ENCODE results near the gene PNMA8A. TPM values are rescaled to one million over a fixed set of nuclear protein-coding genes. Genes with fewer than 3 reads are reported as not detected.
"Not testable (repeated sequence)": the region's sequence is repeated elsewhere in the genome, so short reads cannot be mapped to it uniquely, and the experiment has no call there.

PNMA8A gene
- total and polyA plus RNA-seq, 7 donors = 0.11 to 3.8 (median 0.93) TPM

DNA sequence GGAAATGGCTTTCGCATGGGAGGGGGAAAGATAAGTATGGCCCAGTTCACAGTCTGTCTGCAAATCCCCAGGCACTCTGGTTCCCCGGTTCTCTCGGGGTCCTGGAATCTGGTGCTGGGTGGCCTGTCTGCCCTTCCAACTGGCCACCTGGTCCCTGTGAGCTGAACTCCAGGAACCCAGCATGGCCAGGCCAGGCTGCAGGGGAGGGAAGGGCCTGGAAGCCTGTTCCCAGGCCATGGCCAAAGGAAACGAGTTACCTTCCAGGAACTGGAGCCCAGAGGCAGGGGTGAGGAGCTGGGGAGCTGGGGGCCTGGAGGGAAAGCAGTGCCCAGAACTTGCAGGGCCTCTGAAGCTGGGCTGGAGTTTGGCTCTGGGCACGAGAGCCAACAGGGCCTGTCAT is 23.5 kb downstream of the PNMA8A start:
- ATAC-seq (no peak), DNase-seq (no peak)
- no peaks in the 10 kb centered on the region for H3K36me3 ChIP-seq (ENCODE audit: insufficient read depth in 1 of 2, low read depth in 1 of 2)
- H3K27me3 ChIP-seq (ENCODE audit: insufficient read depth in 3 of 3, low read length in 2 of 3) = no peaks in the 10 kb centered on the region
- TF ChIP-seq, protein P1, sequence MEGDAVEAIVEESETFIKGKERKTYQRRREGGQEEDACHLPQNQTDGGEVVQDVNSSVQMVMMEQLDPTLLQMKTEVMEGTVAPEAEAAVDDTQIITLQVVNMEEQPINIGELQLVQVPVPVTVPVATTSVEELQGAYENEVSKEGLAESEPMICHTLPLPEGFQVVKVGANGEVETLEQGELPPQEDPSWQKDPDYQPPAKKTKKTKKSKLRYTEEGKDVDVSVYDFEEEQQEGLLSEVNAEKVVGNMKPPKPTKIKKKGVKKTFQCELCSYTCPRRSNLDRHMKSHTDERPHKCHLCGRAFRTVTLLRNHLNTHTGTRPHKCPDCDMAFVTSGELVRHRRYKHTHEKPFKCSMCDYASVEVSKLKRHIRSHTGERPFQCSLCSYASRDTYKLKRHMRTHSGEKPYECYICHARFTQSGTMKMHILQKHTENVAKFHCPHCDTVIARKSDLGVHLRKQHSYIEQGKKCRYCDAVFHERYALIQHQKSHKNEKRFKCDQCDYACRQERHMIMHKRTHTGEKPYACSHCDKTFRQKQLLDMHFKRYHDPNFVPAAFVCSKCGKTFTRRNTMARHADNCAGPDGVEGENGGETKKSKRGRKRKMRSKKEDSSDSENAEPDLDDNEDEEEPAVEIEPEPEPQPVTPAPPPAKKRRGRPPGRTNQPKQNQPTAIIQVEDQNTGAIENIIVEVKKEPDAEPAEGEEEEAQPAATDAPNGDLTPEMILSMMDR (IDR thresholded peaks at IDR 0.05) = no peak
- H3K4me1 ChIP-seq = peaks cover 8% of the 10 kb centered on the region
- 45 to 58% (median 52%) methylated on average over 5 of the region's 5 CpGs for WGBS, 3 donors
- H3K9me3 ChIP-seq = no peaks in the 10 kb centered on the region
- H3K27ac ChIP-seq = no peak overlapping the region
- no peak overlapping the region for H3K4me3 ChIP-seq
- intact Hi-C loops (cut with DNase I) = no loop called here

DNA sequence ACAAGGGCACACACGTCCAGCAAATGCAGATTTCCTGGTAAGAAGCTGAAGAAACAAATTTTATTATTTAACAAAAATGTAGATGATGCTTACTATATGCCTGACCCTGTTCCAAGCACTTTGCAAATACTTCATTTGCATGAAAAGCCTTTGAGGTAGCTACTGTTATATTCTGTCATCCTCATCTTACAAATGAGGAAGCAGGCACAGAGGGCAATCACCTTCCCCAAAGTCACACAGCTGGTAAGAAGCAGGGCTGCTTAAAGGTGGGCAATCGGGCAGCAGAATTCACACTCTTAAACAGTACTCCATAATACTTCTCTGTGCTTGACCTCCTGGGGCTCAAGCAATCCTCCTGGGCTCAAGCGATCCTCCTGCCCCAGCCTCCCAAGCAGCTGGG is 24.4 kb downstream of the PNMA8A start:
- TF ChIP-seq, protein P1 (IDR thresholded peaks at IDR 0.05) = no peak
- Histone ChIP-seq H3K27ac (no peak overlapping the region), H3K27me3 (ENCODE audit: insufficient read depth in 3 of 3, low read length in 2 of 3) (no peaks in the 10 kb centered on the region), H3K4me3 (no peak overlapping the region), H3K9me3 (no peaks in the 10 kb centered on the region), H3K4me1 (peaks cover 10% of the 10 kb centered on the region), H3K36me3 (ENCODE audit: insufficient read depth in 1 of 2, low read depth in 1 of 2) (no peaks in the 10 kb centered on the region)
- 54 to 57% (median 56%) methylated on average over 3 of the region's 3 CpGs for WGBS, 3 donors
- intact Hi-C loops (cut with DNase I) = no loop called here
- DNase-seq (no peak), ATAC-seq (no peak)

DNA sequence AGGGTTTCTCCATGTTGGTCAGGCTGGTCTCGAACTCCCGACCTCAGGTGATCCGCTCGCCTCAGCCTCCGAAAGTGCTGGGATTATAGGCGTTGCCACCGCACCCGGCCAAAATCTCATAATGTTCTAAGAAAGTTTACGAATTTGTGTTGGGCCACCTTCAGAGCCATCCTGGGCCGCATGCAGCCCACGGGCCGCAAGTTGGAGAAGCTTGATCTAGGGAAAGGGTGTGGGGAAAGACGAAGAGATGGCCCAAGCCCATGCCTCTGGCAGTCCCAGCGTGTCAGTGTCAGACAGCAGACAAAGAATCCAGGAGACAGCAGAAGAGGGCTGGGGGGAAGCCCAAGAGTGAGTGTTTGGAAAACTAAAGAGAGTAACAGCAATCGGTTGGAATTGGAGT is 25.3 kb downstream of the PNMA8A start:
- no peak overlapping the region for H3K27ac ChIP-seq
- TF ChIP-seq, protein P1 (IDR thresholded peaks at IDR 0.05) = no peak
- DNase-seq (no peak), ATAC-seq (no peak)
- H3K9me3 ChIP-seq = no peaks in the 10 kb centered on the region
- peaks cover 9% of the 10 kb centered on the region for H3K4me1 ChIP-seq
- intact Hi-C loops (cut with DNase I) = no loop called here
- H3K27me3 ChIP-seq (ENCODE audit: insufficient read depth in 3 of 3, low read length in 2 of 3) = no peaks in the 10 kb centered on the region
- no peak overlapping the region for H3K4me3 ChIP-seq
- no peaks in the 10 kb centered on the region for H3K36me3 ChIP-seq (ENCODE audit: insufficient read depth in 1 of 2, low read depth in 1 of 2)
- WGBS, 3 donors = 84 to 93% (median 88%) methylated on average over 13 to 15 of the region's 15 CpGs

DNA sequence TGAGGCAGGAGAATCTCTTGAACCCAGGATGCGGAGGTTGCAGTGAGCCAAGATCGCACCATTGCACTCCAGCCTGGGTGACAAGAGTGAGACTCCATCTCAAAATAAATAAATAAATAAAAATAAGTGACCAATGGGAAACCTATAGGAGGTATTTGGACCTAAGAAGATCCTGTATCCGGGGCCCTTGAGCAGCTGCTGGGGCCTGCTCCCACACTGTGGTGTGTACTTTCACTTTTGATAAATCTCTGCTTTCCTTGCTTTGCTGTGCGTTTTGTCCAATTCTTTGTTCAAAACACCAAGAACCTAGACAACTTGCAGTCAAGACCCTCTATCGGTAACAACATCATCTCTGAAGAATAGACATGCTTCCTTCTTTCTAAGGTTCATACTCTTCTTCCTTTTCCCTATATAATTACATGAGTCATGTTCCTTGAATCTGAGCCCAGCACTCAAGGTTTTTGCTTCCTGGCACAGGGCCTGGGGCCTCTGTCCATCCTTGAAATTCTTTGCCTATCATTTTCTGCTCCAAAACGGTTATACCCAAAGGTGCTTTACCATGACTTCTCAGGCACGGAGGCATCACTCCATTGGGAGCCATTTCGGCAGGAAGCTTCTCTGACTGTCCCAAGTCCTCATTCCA is 28.4 kb downstream of the PNMA8A start:
- no peaks in the 10 kb centered on the region for H3K9me3 ChIP-seq
- 50 to 59% (median 54%) methylated on average over 8 of the region's 8 CpGs for WGBS, 3 donors
- intact Hi-C loops (cut with DNase I) = no loop called here
- no peaks in the 10 kb centered on the region for H3K27me3 ChIP-seq (ENCODE audit: insufficient read depth in 3 of 3, low read length in 2 of 3)
- no peak overlapping the region for H3K27ac ChIP-seq
- H3K4me3 ChIP-seq = no peak overlapping the region
- TF ChIP-seq, protein P1 (IDR thresholded peaks at IDR 0.05) = no peak
- no peaks in the 10 kb centered on the region for H3K36me3 ChIP-seq (ENCODE audit: insufficient read depth in 1 of 2, low read depth in 1 of 2)
- ATAC-seq (no peak), DNase-seq (peak in 1 of 2 donors; percentile 19)
- peaks cover 6% of the 10 kb centered on the region for H3K4me1 ChIP-seq

DNA sequence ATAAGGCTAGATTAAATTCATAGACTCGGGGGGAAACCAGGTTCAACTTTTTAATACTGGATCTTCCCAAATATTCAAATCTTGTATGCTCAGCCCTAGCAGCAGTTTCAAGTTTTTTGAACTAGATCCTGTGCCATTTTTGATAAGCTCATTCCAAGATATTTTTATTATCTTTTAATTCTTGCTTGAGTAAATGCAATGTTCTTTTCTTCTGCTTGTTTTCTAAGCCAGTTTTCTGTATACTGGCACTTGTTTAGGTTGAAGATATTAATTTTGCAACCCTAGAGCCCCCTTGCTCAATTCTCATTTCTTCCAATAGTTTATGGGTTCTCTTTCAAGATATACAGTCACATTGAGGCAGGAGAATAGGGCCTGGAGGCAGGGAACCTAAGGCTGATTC is 29.5 kb downstream of the PNMA8A start:
- Histone ChIP-seq H3K27me3 (ENCODE audit: insufficient read depth in 3 of 3, low read length in 2 of 3) (no peaks in the 10 kb centered on the region), H3K36me3 (ENCODE audit: insufficient read depth in 1 of 2, low read depth in 1 of 2) (no peaks in the 10 kb centered on the region), H3K9me3 (no peaks in the 10 kb centered on the region), H3K27ac (no peak overlapping the region), H3K4me1 (peaks cover 6% of the 10 kb centered on the region), H3K4me3 (no peak overlapping the region)
- WGBS, 3 donors = 72 to 89% (median 77%) methylated on average over 1 of the region's 1 CpG
- DNase-seq (no peak), ATAC-seq (no peak)
- TF ChIP-seq, protein P1 (IDR thresholded peaks at IDR 0.05) = no peak
- intact Hi-C loops (cut with DNase I) = no loop called here

DNA sequence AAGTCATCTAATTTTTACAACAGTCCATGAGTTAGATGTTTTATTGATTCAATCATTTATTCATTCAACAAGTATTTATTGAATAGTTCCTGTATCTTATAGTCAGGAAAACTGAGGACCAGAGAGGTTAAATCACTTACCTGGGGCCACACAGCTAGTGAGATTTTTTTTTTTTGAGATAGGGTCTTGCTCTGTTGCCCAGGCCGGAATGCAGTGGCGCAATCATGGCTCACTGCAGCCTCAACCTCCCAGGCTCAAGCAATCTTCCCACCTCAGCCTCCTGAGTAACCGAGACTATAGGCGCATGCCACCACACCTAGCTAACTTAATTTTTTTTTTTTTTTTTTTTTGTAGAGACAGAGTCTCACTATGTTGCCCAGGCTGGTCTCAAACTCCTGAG is 35.7 kb downstream of the PNMA8A start:
- intact Hi-C loops (cut with DNase I); H3K9me3 ChIP-seq; ATAC-seq; H3K36me3 ChIP-seq (ENCODE audit: insufficient read depth in 1 of 2, low read depth in 1 of 2); H3K4me3 ChIP-seq; DNase-seq; H3K4me1 ChIP-seq; H3K27ac ChIP-seq: not testable (repeated sequence)
- H3K27me3 ChIP-seq (ENCODE audit: insufficient read depth in 3 of 3, low read length in 2 of 3) = peaks cover 0 to 12% (median 2%) of the 10 kb centered on the region in 3 donors
- WGBS, 3 donors = 96 to 100% (median 99%) methylated on average over 4 of the region's 4 CpGs
